GM12891 (cell line): ENCODE data around the gene NLGN1.
A peak's percentile ranks its signal among the peaks of the same experiment; 100 is the strongest.

Source experiments
- DNase-seq: peaks from one replicate; pipeline ENCODE4 v3.0.0; 2011; ENCODE audit warnings: low spot score; ENCODE audit not compliant: insufficient read length
- FAIRE-seq: peaks from 2 replicates; lab custom pipeline; 2011; peaks lifted over from hg19 to GRCh38; lab: Jason Lieb, UNC
- PAX5 ChIP-seq: IDR thresholded peaks from 2 replicates; pipeline ENCODE4 v1.6.1; 2011; ENCODE audit warnings: low read length, moderate library complexity, mild to moderate bottlenecking; ENCODE audit not compliant: insufficient read depth, severe bottlenecking
- POLR2A ChIP-seq: IDR thresholded peaks from 2 replicates; pipeline ENCODE4 v1.6.1; 2011; ENCODE audit warnings: low read depth, low read length, control low read depth
- POLR2AphosphoS5 ChIP-seq: IDR thresholded peaks from 2 replicates; pipeline ENCODE4 v1.6.1; 2011; ENCODE audit warnings: low read depth, low read length, control low read depth
- POU2F2 ChIP-seq: IDR thresholded peaks from 2 replicates; pipeline ENCODE4 v1.6.1; 2011; ENCODE audit warnings: low read depth, mild to moderate bottlenecking, control low read depth, low read length, moderate library complexity
- SPI1 ChIP-seq: IDR thresholded peaks from 2 replicates; pipeline ENCODE4 v1.6.1; 2011; ENCODE audit warnings: low read depth, low read length, control low read depth
- TAF1 ChIP-seq: IDR thresholded peaks from 2 replicates; pipeline ENCODE4 v1.6.1; 2011; ENCODE audit warnings: low read depth, low read length, control low read depth

NLGN1 gene

DNA sequence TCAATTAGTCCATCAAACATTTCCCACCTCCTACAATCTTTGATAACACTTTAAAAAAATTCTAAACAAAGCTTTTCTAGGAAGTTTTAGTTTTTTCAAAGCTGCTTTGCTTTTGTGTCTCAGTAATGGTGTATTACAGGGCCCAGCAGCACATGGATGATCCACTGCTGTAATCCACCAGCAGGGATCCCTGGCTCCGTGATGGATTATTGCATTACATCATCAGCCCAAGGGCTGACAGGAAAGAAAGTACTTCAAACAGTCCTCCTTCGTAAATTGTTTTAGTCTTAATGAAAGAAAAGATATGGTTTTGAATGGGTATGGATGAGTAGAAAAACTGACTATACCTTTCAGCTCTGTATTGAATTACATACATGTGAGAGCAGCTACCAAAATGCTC lies 772.7 kb downstream of the NLGN1 start:
- TF ChIP-seq PAX5: no peak
- TF ChIP-seq POLR2AphosphoS5: no peak
- no peak for TF ChIP-seq SPI1
- TF ChIP-seq TAF1: no peak
- no peak for TF ChIP-seq POU2F2
- TF ChIP-seq POLR2A: no peak
- no peak for DNase-seq
- FAIRE-seq: no peak

DNA sequence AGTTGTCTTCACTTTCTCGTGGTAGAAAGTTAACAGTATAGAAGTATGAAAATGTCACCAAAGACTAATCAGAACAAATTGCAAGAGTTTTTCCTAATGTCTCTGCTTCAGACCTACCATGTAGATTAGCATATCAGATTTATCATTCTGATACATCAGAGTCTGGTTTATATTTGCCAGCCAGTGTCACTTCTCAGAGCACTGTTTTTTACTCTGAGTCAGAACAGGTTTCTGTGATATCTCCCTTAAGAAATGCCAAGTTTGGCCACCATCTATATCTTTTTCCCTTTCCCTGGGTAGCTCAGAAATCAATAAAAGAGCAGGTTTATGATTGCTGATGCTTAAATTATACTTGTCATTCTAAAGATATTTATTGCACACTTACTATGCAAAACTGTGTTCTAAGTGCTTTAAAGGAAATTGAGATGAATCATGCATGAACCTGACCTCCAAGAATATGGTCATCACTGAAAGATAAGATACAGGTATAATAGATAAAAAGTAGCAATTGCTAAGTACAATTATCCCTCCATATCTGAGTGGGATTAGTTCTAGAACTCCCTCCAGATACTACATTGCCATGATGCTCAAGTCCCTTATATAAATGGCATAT lies 788.9 kb downstream of the NLGN1 start:
- DNase-seq (no peak), FAIRE-seq (no peak)
- TF ChIP-seq SPI1: no peak
- no peak for TF ChIP-seq PAX5
- TF ChIP-seq POLR2A: no peak
- TF ChIP-seq POLR2AphosphoS5: no peak
- no peak for TF ChIP-seq TAF1
- TF ChIP-seq POU2F2: no peak

DNA sequence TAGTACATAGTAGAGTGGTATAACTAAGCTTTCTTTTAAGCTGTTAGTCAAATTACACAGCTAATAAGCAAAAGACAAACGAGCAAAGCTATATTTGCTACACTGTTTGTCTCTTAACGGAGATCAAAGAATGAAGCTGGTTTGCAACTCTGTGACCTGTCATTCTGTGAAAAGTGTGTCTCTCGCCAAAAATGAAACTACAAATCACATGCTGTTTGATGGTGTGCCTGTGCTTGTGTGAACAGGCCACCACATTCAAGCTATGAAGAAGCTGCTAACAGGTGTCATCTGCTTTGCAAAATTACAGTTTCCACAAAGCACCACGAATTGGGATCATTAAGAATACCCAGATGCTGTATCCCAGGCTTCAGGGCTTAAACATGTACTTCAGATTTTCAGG lies 793.8 kb downstream of the NLGN1 start:
- no peak for TF ChIP-seq PAX5
- no peak for TF ChIP-seq POLR2A
- TF ChIP-seq TAF1: no peak
- no peak for TF ChIP-seq POU2F2
- no peak for TF ChIP-seq SPI1
- no peak for TF ChIP-seq POLR2AphosphoS5
- DNase-seq (no peak), FAIRE-seq (peak; percentile 52)

DNA sequence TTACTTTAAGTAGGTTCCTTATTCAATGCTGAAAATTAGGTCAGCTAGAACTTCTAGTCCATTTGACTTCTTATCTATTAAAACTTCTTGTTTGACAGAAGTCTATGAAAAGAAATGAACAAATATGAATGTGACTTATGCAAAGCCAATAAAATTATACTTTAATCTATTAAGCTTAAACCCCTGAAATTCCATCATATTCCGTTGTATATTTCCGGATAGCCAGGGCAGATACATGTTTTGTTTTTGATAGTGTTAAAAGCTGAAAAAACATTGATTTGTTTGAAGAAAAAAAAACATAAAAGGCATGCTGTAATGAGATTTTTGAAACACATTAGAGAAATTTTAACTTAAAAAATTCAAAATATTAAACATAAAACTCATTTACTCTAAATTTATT lies 794.4 kb downstream of the NLGN1 start:
- FAIRE-seq (no peak), DNase-seq (no peak)
- TF ChIP-seq TAF1 (no peak), SPI1 (no peak), PAX5 (no peak), POU2F2 (no peak), POLR2A (no peak), POLR2AphosphoS5 (no peak)

DNA sequence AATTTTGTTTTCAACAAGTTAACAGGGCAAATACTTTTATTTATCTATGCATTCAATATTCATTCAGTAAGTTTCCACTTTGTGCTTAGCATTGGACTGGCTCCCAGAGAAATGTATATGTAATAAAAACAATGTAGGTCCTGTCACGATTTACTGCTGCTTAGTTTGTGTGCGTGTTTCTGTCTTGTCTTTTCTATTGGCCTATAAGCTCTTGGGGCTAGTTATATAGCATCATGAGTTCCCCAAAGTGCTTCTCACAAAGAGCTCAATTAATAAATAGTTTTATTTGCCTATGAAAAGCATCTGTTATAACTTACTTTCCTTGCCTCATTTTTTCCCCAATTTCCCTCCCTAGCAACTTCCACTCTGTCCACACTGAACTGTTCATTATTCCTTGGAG lies 794.9 kb downstream of the NLGN1 start:
- TF ChIP-seq POLR2AphosphoS5: no peak
- no peak for TF ChIP-seq TAF1
- TF ChIP-seq PAX5: no peak
- TF ChIP-seq SPI1: no peak
- TF ChIP-seq POU2F2: no peak
- no peak for TF ChIP-seq POLR2A
- DNase-seq (no peak), FAIRE-seq (no peak)

DNA sequence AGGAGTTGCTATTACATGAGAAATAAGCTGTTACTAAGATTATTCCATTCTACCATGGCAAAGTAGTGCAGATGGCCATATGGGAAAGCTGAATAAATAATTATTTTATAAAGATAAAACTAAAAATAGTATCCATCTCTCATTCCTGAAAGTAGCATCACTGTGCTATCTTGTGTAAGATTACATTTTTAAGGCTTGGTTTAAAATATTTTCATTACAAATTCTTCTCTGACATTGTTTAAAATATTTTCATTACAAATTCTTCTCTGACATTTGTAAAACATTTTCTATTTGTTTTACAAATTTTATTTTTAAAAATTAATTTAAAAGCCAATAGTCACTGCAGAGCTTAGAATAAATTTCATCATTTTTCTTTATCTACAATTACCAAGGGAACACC lies 796.1 kb downstream of the NLGN1 start:
- FAIRE-seq (no peak), DNase-seq (no peak)
- no peak for TF ChIP-seq PAX5
- no peak for TF ChIP-seq TAF1
- TF ChIP-seq POLR2A: no peak
- TF ChIP-seq SPI1: no peak
- no peak for TF ChIP-seq POU2F2
- TF ChIP-seq POLR2AphosphoS5: no peak

DNA sequence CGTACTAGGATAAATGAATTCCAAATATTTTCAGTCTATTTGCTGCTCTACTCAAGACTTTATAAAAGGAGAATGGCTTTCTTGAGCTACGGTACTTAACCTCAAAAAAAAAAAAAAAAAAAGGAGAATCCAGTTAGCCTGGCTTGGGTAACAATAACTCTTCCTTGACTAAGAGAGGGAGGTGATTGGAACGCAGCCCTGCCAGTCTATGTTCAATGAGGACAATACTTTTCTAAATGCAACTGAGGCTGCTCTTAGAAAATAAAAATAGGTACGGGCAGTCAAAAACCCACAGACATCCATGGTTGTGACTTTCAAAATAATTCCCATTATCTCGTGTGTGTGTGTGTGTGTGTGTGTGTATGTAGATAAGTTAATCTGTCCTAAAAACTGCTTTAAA lies 799.9 kb downstream of the NLGN1 start:
- FAIRE-seq (no peak), DNase-seq (no peak)
- TF ChIP-seq POU2F2 (no peak), POLR2A (no peak), TAF1 (no peak), POLR2AphosphoS5 (no peak)

DNA sequence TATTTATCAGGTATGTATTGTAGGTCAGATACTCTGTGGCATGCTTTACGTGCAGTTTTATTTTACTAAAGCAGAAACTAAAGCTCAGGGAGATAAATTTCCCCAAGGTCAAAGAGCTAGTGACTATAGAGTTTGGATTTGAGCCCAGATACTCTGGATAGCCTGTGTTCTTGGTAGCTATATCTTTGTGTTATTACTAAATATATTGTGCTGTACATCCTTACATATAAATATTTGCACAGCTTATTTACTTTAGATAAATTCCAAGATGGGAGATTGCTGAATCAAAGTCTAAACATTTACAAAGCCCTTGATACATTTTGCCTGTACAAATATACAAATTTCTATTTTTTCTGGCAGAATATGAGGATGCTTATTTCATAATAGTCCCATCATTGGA lies 800.7 kb downstream of the NLGN1 start:
- TF ChIP-seq POLR2A: no peak
- TF ChIP-seq TAF1: no peak
- no peak for TF ChIP-seq SPI1
- no peak for TF ChIP-seq POU2F2
- no peak for TF ChIP-seq PAX5
- no peak for TF ChIP-seq POLR2AphosphoS5
- FAIRE-seq: no peak
- no peak for DNase-seq

DNA sequence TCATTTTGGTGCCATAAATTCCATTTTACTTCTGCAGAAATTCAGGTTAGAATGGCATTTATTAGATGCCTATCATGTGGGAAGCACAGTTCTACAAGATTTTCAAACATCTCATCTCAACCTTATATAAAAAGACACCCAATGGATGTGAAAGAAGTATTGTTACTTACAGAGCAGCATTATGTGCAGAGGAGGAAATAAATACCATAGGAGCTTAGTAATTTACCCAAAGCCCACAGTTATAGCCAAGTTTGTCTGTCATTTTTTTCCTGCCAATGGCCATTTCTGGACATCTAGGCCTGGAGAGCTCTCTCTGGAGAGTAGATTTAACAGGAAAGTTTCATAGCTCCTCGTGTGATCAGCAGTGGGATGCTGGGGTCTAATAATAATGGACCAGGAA lies 802.2 kb downstream of the NLGN1 start:
- FAIRE-seq: no peak
- no peak for DNase-seq
- TF ChIP-seq POLR2A (no peak), SPI1 (no peak), PAX5 (no peak), POLR2AphosphoS5 (no peak), POU2F2 (no peak), TAF1 (no peak)

DNA sequence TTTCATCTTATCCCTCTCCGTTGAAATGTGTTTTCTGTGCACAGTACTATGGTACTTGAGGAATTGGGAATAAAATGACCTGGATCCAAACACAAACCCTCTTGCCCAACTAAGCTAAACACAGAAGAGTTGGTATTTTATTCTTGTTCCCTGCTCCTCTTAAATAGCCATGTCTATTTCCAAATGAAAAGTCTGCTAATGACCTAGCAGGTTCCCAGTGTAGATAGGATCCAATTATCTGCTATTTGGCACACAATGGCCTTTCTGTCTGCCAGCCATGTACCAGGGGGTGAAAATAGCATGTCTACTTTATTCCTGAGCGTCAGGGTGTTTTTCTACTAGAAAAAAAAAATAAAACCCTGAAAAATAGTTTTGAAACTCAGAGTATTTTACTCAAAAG lies 804.6 kb downstream of the NLGN1 start:
- TF ChIP-seq POU2F2 (no peak), POLR2AphosphoS5 (no peak), POLR2A (no peak), PAX5 (no peak), SPI1 (no peak), TAF1 (no peak)
- FAIRE-seq (no peak), DNase-seq (no peak)

DNA sequence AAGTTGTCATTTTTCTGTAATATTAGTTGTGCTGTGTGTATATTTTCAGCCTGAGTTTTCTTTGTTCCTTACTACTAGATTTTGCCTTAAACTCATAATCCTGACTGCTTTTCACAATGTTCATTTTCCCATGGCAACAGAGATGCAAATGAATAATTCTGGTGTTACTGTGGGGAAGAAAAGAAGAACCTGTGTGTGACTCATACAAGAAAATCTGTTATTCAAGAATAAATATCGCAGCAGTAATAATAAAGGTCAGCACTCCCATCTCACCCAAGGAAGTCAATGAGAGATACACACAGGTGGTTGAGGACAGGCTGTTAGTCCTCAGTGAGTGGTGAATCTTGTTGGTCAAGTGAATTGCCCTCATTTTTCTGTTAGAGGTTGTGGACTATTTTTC lies 805.0 kb downstream of the NLGN1 start:
- DNase-seq (no peak), FAIRE-seq (no peak)
- TF ChIP-seq PAX5: no peak
- no peak for TF ChIP-seq POLR2A
- no peak for TF ChIP-seq POLR2AphosphoS5
- no peak for TF ChIP-seq SPI1
